ENCODE results near the gene CIT.

GRCh38 chr12:119840582-119840981, 36.5 kb downstream of the CIT start:
- TF ChIP-seq, protein P1, sequence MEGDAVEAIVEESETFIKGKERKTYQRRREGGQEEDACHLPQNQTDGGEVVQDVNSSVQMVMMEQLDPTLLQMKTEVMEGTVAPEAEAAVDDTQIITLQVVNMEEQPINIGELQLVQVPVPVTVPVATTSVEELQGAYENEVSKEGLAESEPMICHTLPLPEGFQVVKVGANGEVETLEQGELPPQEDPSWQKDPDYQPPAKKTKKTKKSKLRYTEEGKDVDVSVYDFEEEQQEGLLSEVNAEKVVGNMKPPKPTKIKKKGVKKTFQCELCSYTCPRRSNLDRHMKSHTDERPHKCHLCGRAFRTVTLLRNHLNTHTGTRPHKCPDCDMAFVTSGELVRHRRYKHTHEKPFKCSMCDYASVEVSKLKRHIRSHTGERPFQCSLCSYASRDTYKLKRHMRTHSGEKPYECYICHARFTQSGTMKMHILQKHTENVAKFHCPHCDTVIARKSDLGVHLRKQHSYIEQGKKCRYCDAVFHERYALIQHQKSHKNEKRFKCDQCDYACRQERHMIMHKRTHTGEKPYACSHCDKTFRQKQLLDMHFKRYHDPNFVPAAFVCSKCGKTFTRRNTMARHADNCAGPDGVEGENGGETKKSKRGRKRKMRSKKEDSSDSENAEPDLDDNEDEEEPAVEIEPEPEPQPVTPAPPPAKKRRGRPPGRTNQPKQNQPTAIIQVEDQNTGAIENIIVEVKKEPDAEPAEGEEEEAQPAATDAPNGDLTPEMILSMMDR (IDR thresholded peaks at IDR 0.05) = no peak
- no peak for TF ChIP-seq ZFX (IDR thresholded peaks at IDR 0.05; ENCODE audit: borderline replicate concordance)

Measured in 22Rv1 (cell line).